Measurements from ENCODE around the gene POU6F1.

The POU6F1 gene

DNA sequence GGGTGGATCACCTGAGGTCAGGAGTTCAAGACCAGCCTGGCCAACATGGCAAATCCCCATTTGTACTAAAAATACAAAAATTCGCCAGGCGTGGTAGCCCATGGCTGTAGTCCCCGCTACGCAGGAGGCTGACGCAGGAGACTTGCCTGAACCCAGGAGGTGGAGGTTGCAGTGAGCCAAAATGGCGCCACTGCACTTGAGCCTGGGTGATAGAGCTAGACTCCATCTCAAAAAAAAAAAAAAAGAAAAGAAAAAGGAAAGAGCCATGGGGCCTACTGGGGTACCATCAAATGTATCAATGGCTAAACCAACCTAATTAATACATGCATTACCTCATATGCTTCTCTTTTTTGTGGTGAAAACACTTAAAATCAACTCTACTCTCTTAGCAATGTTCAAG lies 55.6 kb downstream of the POU6F1 start:
- DNase-seq (ENCODE audit: low spot score) (no peak), FAIRE-seq (no peak)

DNA sequence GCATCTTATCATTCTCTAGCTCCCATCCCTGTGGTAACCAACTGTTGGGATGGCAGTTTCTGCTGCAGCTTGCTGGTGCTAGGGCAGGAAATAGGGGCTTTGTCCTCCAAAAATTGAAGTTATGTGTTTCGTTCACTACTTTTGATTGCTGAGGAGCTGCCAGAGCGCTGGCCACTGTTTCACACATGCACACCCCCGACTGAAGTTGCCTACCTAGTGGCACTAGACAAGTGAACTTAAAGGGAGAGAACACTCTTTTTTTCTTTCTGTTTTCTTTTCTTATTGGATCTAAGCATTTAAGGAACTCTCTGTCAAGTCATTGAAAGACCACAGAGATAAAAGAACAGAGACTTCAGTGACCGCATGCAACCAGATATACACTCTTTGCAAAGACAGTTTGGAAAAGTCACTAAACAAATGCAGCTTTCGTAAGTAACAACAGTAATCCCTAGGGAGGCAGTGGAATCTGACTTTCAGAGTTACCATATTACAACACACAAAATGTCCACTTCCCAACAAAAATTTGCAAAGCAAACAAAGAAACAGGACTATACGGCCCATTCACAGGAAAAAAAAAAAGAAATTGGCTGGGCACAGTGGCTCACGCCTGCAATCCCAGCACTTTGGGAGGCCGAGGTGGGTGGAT lies 56.9 kb downstream of the POU6F1 start:
- no peak for DNase-seq (ENCODE audit: low spot score)
- FAIRE-seq, result no peak

- no peak for DNase-seq (ENCODE audit: low spot score)
- FAIRE-seq, result no peak
These were observed 61.6 kb downstream of the POU6F1 start for GRCh38 chr12:51156245-51156765.

DNA sequence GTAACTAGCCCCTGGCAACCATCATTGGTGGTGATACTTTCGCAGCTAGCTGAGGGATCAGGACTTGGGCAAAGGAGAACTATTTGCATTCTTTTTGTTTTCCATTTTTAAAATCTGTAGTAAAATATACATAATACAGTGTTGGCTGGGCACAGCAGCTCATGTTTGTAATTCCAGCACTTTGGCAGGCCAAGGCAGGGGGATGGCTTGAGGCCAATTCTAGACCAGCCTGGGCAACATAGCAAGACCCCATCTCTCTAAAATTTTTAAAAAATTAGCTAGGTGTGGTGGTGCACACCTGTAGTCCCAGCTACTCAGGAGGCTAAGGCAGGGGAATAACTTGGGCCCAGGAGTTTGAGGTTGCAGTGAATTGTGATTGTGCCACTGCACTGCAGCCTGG lies 64.9 kb downstream of the POU6F1 start:
- DNase-seq (ENCODE audit: low spot score) (no peak), FAIRE-seq (no peak)

- DNase-seq (ENCODE audit: low spot score) (no peak), FAIRE-seq (no peak)
These were observed 67.1 kb downstream of the POU6F1 start for GRCh38 chr12:51150777-51151176.

DNA sequence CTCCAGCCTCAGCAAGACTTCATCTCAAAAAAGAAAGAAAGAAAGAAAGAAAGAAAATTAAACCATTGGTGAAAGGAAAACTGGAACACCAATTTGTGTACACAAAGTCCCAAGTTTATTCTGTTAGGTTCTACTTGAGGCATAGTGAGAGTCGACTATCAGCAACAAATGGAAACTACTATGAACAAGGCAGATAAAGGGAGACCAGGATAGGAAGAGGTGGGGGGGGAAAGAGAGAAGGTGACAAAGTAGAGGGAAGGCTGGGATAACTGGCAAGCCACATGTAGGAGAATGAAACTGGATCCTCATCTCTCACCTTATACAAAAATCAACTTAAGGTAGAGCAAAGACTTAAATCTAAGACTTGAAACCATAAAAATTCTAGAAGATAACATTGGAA lies 70.6 kb downstream of the POU6F1 start:
- no peak for DNase-seq (ENCODE audit: low spot score)

DNA sequence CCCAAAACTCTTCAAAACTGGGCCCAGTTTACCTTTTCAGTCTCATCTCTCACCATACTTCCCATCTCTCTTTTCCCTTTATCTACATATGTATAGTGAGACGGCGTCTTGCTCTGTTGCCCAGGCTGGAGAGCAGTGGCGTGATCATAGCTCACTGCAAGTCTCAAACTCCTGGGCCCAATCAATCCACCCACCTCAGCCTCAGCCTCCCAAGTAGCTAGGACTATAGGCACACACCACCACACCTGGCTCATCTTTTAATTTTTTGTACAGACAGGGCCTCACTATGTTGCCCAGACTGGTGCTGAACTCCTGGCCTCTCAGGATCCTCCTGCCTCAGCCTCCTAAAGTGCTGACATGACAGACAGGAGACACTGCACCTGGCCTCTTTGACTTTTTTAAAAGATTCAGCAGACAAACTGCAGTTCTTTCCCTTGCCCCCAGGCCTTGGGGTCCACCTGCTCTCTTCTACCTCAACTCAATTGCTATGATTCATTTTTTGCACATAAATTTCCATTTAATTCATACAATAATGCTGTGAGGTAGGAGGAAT lies 78.5 kb downstream of the POU6F1 start:
- DNase-seq (ENCODE audit: low spot score) (no peak), FAIRE-seq (no peak)

More for the DNA sequence above, 70.6 kb downstream of the POU6F1 start:
- no peak for FAIRE-seq

Measured in urothelium cell line (cell line).